GM19023 (cell line): ENCODE measurements around the gene TMEM80.

ENCODE experiments used
- ATAC-seq: cut with Tn5 transposase; IDR thresholded peaks from one replicate; pipeline ENCODE4 v1.9.1; 2021; ENCODE audit warnings: mild to moderate bottlenecking, moderate library complexity; ENCODE audit not compliant: unreplicated experiment

The TMEM80 gene

GRCh38 chr11:742571-743201, 47.1 kb downstream of the TMEM80 start:
- no peak for ATAC-seq

GRCh38 chr11:745428-745827, 49.8 kb downstream of the TMEM80 start:
- no peak for ATAC-seq

- ATAC-seq, result peak; percentile 20
Observed at GRCh38 chr11:746289-747157, 50.9 kb downstream of the TMEM80 start.

- peak; percentile 87 for ATAC-seq
Observed at GRCh38 chr11:747158-748006, 51.8 kb downstream of the TMEM80 start, which contains the start of gene TALDO1. Gene TALDO1, plus strand, starts transcription at chr11:747464. Its CDS starts 18 bp downstream, at chr11:747482.

GRCh38 chr11:748007-748359, 52.4 kb downstream of the TMEM80 start:
- no peak for ATAC-seq

- ATAC-seq, result no peak
Observed at GRCh38 chr11:749731-750130, 54.1 kb downstream of the TMEM80 start.
